HL-60 (cell line): Measurements from ENCODE around the gene DLG3.

Experiments
- CTCF ChIP-seq: IDR thresholded peaks from one replicate; pipeline ENCODE4 v1.5.1; 2011; ENCODE audit warnings: low read length, control low read depth, inconsistent platforms; ENCODE audit not compliant: insufficient read depth
- POLR2AphosphoS5 ChIP-seq: IDR thresholded peaks from 2 replicates; pipeline ENCODE4 v1.6.1; 2012; ENCODE audit warnings: low read depth
- REST ChIP-seq: IDR thresholded peaks from 2 replicates; pipeline ENCODE4 v1.6.1; 2012; ENCODE audit warnings: low read depth; ENCODE audit not compliant: insufficient replicate concordance

GRCh38 chrX:70527053-70527452, 82.4 kb downstream of the DLG3 start:
- no peak for TF ChIP-seq POLR2AphosphoS5
- no peak for TF ChIP-seq CTCF
- no peak for TF ChIP-seq REST
